HG03457 (cell line): ENCODE results near the gene ZC3H18.

Source experiments
- ATAC-seq: cut with Tn5 transposase; IDR thresholded peaks from one replicate; pipeline ENCODE4 v1.9.1; 2021; ENCODE audit warnings: moderate number of reproducible peaks; ENCODE audit not compliant: unreplicated experiment

ZC3H18 gene

DNA sequence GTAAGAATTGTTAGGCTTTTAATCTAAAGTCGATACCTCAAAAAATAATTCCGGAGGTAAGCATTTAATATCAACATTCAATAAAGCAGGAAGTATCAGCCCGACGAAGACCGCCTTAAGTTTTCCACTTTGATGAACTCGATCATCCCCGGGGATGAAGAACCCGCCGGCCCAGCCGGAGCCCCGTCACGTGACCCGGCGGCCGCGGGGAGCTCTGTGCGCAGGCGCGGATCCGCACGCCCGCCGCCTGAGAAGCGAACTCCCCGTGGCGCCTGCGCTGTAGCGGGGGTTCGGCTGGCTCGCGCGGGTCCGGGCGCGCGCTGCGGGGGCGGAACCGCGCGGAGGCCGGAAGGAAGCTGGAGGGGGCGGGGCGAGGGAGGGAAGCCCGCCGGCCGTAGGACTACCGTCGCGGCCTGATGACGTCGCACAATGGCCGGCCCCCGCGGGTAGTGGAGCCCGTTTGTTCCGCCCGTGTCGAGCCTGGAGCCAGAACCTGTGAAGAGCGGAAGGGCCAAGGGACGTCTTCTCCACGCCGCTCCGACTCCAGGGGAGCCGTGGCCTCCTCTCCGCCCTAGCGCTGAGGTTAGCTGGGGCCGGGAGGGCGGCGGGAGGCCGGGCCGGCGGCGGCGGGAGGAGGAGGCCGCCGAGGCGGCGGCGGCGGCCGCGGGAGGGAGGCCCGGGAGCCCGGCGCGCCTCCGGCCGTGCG lies at the start of gene ZC3H18:
ZC3H18 (plus strand) TSS at position 419 of the 706 bp plus-strand sequence. CDS start 6,721 bp downstream, outside the sequence.
- peak; percentile 44 for ATAC-seq

DNA sequence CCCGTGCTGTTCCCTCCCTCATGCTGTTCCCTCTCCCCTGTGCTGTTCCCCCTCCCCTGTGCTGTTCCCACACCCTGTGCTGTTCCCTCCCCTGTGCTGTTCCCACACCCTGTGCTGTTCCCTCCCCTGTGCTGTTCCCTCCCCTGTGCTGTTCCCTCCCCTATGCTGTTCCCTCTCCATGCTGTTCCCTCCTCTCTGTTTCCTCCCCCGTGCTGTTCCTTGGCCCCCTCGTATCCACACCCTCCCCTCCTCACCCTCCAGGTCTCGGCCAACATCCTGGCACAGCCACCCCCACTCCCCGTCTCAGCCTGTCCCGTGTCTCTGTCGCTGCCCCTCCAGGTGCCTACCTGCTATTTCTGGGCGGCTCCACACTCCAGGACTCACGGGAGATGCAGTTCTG lies 48.5 kb upstream of the ZC3H18 start:
- ATAC-seq, result no peak

DNA sequence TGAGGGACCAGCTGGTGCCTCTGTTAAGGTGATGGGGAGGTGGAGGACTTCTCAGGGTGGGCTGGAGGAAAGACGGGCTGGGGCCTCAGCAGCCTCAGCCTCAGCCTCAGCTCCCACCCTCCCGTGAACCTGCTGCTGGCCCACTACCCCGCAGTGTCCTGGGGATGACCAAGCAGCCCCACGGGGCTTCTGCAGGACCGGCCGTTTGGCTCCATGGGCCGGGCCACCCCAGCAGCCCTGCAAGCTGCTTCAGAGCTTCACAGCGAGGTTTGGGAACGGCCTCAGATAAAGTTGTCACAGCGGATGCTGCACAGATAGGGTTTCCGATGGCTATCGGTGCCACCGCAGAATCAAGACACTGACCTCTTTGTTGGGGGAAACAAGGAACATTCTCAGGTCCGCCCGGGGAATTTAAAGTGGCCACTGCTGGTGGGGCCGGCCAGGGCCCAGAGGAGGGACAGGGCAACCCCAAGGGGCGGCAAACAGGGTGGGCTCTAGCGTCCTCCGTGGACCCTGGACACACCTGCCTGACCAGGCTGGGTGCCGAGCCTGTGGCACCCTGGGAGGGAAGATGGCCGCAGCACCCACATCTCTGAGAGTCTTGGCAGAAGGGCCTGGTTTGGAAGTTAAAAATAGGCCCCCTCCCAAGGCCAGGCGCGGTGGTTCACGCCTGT lies 47.8 kb upstream of the ZC3H18 start:
- ATAC-seq, result no peak

DNA sequence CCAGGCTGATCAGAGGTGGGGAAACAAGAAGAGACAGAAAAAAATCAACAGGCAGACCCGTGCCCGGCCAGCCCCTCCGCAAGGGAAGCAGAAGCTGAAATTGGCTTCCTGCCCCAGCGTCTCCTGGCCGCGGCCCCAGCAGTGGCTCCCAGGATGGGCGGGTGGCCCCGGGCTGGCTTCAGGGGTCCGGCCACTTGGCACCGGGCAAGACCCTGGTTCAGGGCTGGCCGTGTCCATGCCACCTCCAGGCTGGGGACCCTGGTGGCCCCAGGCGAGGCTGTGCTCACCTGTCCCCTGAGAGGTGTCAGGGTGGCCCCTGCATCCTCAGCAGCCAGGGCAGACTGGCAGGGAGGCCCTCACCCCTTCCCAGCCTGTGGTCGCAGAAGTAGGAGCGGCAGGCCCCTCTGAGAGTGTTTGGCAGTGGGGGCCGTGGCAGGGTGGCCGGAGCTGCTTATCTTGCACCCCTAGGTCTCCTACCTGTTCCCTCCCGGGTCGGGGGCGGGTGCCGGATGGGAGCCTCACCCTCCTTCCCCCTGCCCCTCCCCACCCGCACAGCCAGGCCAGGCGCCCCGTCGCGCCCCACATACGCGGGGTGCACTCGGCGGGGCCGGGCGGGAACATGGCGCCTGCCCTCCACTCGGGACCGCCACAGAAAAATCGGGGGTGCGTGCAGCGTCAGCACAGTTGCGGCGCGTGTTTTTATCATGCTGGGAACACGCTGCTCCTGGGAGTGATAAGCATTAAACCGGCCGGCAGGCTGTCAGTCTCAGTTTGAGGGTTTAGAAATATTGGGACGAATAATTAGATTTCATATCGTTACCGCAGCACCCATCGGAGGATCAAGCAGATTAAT lies 46.7 kb upstream of the ZC3H18 start:
- ATAC-seq, result no peak

DNA sequence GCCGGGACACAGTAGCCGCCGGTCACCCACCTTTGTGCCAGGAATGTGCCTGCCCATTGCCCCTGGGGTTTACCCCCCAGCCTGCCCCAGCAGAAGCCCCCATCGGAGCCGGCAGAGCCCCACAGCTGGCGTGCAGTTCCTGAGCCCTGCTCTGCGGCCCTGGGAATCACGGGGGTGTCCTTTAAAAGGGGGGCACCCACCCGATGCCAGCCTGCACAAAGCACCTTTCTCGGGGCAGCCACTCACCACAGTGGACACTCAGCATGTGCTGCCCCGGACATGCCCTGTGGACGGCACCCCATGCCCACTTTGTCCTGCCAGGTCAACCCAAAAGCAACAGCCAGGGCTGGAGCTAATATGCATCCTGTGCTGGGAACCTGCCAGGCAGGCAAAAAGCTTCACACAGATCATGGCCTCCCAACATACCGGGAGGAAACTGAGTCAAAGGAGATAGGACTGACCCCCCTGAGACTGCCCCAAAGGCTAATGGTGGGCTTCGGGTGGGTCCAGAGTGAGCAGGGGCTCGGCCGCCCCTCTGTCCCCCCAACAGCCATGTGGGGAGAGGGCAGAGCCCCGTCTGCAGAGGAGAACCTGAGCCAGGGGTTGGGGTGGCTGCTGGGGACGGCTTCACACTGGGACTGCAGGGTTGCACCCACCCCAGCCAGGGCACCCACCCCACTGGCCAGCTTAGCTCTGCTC lies 45.8 kb upstream of the ZC3H18 start:
- no peak for ATAC-seq

DNA sequence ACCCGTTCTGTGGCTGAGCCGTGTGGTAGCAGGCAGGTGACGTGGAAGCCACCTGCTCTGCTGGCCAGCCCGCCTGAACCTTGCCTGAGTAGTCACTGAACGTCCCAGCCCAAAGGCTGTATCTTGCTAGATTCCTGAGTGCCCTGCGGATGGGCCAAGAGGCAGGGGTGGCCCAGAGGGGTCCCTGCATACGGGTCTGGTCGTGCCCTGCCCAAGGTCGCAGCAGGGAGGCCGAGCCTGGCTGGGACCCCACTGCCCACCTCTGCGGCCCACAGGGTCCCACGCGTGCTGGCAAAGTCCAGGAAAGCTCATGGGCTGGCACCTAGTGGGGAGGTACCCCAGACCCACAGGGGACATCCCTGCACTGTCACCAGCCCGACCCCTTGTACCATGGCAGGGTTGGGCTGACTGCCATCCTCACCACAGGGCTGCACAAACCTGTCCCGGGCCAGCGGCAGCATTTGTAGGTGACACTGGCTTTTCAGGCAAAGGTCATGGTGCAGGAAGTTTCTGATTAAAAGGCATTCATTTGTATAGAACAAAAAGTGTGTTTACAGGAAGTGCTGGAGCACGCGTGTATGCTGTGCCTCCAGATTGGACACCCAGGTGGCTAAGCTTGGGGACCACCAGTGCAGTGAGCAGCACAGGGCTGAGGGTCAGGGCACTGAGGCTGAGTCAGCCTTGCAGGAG lies 45.1 kb upstream of the ZC3H18 start:
- no peak for ATAC-seq

DNA sequence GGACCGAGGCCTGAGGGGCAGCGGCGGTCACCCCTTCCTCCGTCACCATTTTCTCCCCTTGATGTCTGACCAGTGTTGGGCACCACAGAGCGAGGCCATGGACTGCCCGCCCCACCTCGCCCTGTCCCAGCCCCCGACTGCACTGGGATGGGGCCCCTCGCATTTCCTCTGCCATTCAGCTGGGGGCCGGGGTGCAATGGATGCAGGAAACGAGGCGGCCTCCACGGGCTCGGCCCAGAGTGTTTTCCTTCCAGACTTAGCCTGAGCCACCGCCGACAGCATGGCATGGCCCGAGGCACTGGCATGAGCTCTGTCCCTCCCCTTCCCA lies 44.6 kb upstream of the ZC3H18 start:
- ATAC-seq, result no peak

DNA sequence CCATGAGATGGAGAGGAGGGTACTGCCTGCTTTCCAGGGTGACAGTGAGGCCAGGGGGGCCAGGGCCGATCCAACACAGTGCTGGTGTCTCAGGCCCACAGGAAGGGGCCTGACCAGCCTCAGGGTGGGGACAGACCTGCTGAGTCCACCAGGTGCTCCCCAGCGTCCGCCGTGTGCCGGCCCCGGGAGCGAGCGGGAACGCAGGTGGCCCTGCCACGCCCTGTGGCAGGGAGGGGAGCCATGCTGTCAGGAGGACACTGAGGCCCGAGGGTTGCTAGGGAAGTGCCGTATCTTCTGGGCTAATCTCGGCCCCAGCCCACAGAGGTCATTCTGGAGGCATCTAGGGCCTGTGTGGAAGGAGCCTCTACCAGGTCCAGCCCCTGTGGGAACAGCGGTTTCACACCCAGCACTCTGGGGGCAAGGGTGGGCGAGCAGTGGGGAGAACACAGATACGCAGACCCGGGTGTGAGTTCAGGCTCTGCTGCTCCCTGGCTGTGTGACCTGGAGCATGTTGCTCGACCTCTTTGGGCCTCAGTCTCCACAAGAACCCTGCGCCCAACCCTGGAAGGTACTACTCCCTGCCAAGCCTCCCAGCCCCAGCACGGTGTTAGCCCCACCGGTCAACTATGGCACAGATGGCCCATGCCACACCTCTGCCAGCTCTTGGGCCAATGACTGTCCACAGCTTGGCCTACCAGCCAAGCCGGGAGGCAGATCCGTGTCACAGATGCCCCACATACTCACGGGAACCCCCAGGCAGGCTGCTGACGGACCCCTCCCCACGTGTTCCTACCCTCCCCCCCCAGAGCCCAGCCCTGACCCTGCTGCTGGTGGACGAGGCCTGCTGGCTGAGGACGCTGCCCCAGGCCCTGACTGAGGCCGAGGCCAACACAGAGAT lies 43.9 kb upstream of the ZC3H18 start:
- ATAC-seq, result no peak

DNA sequence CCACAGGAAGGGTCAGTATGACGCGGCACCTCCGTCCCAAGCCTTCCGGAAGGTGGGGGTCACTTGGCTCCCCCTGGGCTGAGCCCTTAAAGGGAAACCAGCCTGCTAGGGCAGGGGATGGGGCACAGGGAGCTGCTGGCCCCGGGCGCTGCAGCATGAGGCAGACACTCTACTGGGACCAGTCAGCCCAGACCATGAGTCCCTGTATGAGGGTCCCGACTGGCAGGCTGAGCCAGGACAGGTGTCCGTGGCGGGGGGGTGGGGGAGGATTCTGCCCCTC lies 43.4 kb upstream of the ZC3H18 start:
- ATAC-seq, result no peak

DNA sequence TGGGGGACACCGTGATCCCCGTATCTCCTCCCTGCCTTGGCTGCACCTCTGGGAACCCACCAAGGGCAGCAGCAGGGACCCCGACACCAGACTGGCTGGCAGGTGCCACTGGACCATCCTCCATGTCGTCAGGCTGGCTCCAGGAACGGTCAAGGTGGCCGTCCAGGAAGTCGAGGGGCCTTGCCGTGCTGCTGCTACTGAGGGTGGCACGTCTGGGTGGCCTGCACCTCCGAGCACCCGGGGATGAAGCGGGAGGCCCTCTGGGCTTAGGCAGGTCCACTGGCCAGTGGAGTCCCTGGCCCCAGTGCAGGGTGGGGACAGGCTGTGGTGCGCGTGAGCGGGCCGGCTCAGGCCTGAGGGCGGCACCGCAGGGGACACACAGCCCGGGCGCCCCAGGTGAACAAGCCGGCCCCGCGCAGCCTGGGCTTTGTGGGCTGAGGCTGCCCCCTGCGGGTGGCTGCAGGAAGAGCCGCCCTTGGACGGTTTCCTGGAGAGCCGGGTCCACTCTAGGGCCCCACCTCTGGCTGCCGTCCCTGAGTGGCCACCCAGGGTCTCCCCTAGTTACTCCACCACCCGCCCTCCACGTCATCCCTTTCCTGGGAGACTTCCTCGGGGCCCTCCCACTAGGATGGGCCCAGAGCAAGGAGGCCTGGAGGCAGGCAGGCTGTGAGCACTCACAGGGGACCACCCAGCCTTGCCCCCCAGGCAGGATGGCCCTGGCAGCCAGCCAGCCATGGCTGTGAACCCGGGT lies 42.8 kb upstream of the ZC3H18 start:
- ATAC-seq, result no peak

DNA sequence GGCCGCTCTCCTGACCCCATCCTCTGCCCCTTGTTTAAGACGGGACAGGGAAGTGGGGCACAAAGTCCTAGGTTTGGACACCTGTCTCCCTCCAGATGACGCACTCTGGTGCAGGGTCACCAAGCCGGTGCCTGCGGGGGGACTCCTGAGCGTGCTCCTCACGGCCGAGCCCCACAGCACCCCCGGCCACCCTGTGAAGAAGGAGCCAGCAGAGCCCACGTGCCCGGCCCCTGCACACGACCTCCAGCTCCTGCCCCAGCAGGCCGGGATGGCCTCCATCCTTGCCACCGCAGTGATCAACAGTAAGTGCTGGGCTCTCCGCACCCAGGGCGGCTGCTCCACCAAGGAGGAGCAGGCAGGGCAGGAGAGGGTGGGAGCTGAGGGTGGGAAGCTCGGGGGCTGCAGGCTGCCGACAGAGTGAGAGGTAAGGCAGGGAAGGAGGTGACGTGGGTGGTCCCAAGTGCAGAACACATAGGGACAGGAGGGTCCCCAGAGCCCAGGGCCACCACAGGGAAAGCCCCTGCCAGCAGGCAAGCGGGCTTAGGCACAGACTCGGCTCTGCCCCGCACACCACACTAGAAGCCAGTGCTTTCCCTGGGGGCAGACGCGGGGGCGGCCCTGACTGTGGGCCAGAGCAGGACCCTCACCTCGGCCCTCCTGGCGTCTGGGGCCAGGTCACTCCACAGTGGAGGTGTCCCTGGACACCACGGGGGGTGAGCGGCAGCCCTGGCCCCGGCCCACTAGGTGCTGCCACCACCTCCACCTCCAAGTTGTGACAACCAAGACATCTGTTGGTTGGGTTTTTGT lies 42.1 kb upstream of the ZC3H18 start:
- no peak for ATAC-seq

DNA sequence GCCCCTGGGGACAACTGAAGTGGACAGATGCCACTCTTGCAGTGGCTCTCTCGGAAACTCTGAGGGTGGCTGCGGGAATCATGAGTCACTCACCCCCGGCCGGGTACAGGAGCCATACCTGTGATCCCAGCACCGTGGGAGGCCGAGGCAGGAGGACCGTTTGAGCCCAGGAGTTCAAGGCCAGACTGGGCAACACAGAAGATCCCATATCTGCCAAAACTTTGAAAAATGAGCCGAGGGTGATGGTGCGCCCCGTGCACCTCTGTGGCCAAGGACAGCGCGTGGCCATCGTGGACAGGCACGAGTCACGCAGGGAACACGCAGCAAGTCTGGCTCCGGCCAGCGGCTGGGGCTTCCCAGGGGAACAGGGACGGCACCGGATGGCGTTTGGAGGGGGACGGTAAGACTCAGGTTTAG lies 41.3 kb upstream of the ZC3H18 start:
- no peak for ATAC-seq

DNA sequence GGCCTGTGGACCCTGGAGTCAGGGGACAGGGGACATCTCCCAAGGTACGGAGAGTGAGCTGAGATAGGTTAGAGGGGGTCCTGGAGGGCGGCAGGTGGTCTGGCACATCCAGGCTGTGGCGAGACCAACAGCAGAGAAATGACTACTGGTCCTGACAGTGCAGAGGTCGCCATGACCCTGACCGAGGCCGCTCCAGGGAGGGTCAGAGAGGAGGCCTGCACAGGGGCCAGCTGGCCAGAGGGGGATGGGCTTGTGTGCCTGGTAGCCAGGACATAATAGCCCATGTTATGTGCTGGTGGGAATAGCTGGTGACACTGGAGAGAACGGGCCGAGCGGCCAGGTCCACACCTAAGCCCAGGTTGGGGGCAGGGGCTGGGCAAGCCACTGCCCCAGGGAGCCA lies 40.6 kb upstream of the ZC3H18 start:
- no peak for ATAC-seq

DNA sequence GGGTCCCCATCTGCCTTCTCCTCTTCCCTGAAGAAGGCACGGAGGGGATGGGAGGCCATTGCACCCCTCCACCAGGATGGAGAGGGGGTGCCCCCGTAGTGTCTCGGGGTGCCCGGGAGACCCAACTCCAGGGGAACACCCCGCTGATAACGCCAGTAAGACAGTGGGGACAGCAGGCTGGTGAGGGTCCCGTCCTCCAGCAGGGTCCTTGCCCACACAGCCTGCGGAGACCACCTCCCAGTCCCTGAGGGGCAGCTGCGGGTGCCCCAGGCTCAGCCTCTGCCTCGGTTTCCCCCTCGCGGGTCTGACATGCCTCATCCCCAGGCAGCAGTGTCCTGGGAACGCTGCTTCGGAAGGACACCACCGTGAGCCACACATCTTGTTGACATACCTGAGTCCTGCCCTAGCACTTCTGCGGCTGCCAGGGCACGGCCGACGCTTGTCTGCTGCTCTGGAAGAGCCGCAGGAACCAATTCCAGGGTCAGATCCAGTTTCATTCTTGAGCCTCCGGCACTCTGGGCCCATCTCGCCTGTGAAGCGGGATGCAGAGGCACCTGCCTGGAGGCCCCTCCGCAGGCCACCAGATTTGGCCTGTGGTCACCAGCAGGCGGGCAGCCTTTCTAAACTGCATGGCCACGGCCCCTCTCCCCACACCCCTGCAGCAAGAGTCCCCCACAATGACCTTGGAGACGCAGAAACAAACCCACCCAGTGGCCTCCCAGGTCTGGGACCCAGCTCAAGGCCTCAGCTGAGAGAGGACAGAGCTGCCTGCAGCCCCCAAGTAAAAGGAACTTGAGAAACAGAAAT lies 39.9 kb upstream of the ZC3H18 start:
- no peak for ATAC-seq

DNA sequence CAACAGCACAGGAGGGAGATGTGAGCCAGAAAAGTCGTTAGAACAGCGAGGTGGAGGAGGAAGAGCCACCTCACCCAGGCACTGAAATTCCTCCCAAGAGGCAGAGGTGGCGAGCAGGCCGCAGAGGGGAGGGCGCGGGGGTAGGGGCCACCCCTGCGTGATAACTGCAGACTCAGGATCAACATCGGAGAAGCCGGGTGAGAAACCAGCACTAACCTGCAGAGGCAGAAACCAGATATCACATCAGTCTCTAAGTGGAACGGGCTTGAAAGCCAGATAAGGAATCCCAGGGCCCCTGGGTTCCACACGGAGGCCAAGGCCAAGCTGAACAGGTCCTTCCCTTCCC lies 39.4 kb upstream of the ZC3H18 start:
- ATAC-seq, result no peak

DNA sequence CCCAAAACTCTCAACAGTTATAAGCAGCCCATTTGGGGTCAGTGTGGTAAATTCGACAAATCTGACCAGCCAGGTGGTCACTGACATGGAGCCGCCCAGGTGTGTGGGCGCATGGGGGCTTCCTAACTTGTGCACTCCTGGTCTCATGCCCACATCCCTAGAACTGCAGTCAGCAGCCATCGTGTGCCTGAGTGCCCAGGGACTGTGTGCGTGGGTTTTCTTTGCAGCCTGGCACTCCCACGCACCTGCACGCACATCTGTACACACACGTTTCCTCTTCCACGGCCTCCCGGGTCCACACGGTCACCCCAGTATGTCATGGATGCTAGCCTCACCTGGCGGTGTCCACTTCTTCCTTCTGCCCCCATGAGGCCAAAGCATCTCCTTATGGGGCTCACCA lies 38.9 kb upstream of the ZC3H18 start:
- no peak for ATAC-seq

DNA sequence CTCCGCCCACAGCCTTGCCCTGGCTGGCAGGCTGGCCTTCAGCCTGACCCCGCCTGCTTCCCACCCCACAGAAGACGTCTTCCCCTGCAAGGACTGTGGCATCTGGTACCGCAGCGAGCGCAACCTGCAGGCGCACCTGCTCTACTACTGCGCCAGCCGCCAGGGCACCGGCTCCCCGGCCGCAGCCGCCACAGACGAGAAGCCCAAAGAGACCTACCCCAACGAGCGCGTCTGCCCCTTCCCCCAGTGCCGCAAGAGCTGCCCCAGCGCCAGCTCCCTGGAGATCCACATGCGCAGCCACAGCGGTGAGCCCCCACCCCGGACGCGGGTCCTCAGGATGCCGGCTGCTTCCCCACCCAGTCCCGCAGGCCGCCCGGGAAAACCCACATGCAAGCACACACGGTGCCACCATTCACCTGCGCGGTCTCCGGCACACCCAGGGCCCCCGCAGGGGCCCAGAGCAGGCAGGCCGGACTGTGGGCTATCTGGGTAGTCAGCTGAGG lies 38.2 kb upstream of the ZC3H18 start:
- ATAC-seq, result no peak
